HG03460 (cell line): ENCODE data around the gene THAP3.

ENCODE experiments used
- ATAC-seq: cut with Tn5 transposase; IDR thresholded peaks from one replicate; pipeline ENCODE4 v1.9.1; 2021; ENCODE audit not compliant: unreplicated experiment

Gene THAP3

GRCh38 chr1:6666696-6667095, 42.0 kb downstream of the THAP3 start:
- no peak for ATAC-seq

- ATAC-seq: no peak
Observed at GRCh38 chr1:6667139-6667538, 42.5 kb downstream of the THAP3 start.

- ATAC-seq: no peak
Observed at GRCh38 chr1:6668503-6668902, 43.8 kb downstream of the THAP3 start.

- ATAC-seq: no peak
Observed at GRCh38 chr1:6672558-6672957, 47.9 kb downstream of the THAP3 start.

GRCh38 chr1:6673816-6674398, 49.2 kb downstream of the THAP3 start:
- no peak for ATAC-seq

GRCh38 chr1:6674771-6675170, 50.1 kb downstream of the THAP3 start:
- ATAC-seq: no peak

- no peak for ATAC-seq
Observed at GRCh38 chr1:6675941-6676340, 51.3 kb downstream of the THAP3 start.
